GM23338 (cell line): ENCODE measurements around the gene CNDP1. TPM values are rescaled to one million over a fixed set of nuclear protein-coding genes. Genes with fewer than 3 reads are reported as not detected.

ENCODE experiments used
- ATAC-seq: fragments of 200-7000 bp; cut with Tn5 transposase; 3 replicates; pipeline ENCODE4 v1.9.1; 2020
- DNase-seq: peaks from one replicate; pipeline ENCODE4 v3.0.0-alpha.2; 2015; ENCODE audit warnings: low spot score
- H2AFZ ChIP-seq: fragments of 200-600 bp; sonication (generic); 2 replicates; pipeline ENCODE4 v1.8.0; 2016; ENCODE audit warnings: antibody characterized with exemption, mild to moderate bottlenecking, moderate library complexity
- H3F3A ChIP-seq: fragments of 200-600 bp; sonication (generic); replicated peaks from 2 replicates; pipeline ENCODE4 v1.8.0; 2017; ENCODE audit warnings: antibody characterized with exemption, mixed run types, low read depth
- H3K27ac ChIP-seq: fragments of 200-600 bp; sonication (generic); 2 replicates; pipeline ENCODE4 v1.6.1; 2016; ENCODE audit warnings: low read depth
- H3K27me3 ChIP-seq: fragments of 200-600 bp; sonication (generic); 2 replicates; pipeline ENCODE4 v1.8.0; 2016; ENCODE audit warnings: mild to moderate bottlenecking, mixed run types, moderate library complexity; ENCODE audit not compliant: insufficient read depth
- H3K36me3 ChIP-seq: fragments of 200-600 bp; sonication (generic); 2 replicates; pipeline ENCODE4 v1.8.0; 2016; ENCODE audit warnings: mild to moderate bottlenecking; ENCODE audit not compliant: insufficient read depth
- H3K4me1 ChIP-seq: fragments of 200-600 bp; sonication (generic); 2 replicates; pipeline ENCODE4 v1.8.0; 2016; ENCODE audit warnings: mild to moderate bottlenecking, moderate library complexity; ENCODE audit not compliant: insufficient read depth
- H3K4me2 ChIP-seq: fragments of 200-600 bp; sonication (generic); 2 replicates; pipeline ENCODE4 v1.7.1; 2017; ENCODE audit warnings: mixed run types
- H3K4me3 ChIP-seq: fragments of 200-600 bp; sonication (generic); 2 replicates; pipeline ENCODE4 v1.6.1; 2016; ENCODE audit warnings: mixed run types
- H3K79me2 ChIP-seq: fragments of 200-600 bp; sonication (generic); replicated peaks from 2 replicates; pipeline ENCODE4 v1.8.0; 2017; ENCODE audit warnings: mild to moderate bottlenecking; ENCODE audit not compliant: insufficient read depth
- H3K9me2 ChIP-seq: fragments of 200-600 bp; sonication (generic); 2 replicates; pipeline ENCODE4 v1.8.0; 2017; ENCODE audit not compliant: insufficient read depth
- H4K20me1 ChIP-seq: fragments of 200-600 bp; sonication (generic); replicated peaks from 2 replicates; pipeline ENCODE4 v1.8.0; 2017; ENCODE audit warnings: mild to moderate bottlenecking; ENCODE audit not compliant: insufficient read depth
- H3K27ac Mint-ChIP-seq: 2 replicates; pipeline ENCODE4 v1.8.0; 2020; ENCODE audit warnings: inconsistent platforms, mild to moderate bottlenecking, moderate library complexity, mixed read lengths
- H3K27me3 Mint-ChIP-seq: 3 replicates; pipeline ENCODE4 v1.8.0; 2022; ENCODE audit warnings: low read depth, mild to moderate bottlenecking, moderate library complexity, mixed read lengths, inconsistent platforms; ENCODE audit not compliant: insufficient read depth, poor library complexity
- H3K36me3 Mint-ChIP-seq: 3 replicates; pipeline ENCODE4 v1.8.0; 2021; ENCODE audit warnings: low read depth, mild to moderate bottlenecking, inconsistent platforms, moderate library complexity, mixed read lengths
- H3K4me1 Mint-ChIP-seq: 3 replicates; pipeline ENCODE4 v1.8.0; 2020; ENCODE audit warnings: mild to moderate bottlenecking, inconsistent platforms, mixed read lengths
- H3K4me3 Mint-ChIP-seq: 3 replicates; pipeline ENCODE4 v1.8.0; 2021; ENCODE audit warnings: moderate library complexity, mild to moderate bottlenecking, inconsistent platforms, mixed read lengths
- H3K9me3 Mint-ChIP-seq: 3 replicates; pipeline ENCODE4 v1.8.0; 2020; ENCODE audit warnings: moderate library complexity, mild to moderate bottlenecking, inconsistent platforms, mixed read lengths
- CREB1 ChIP-seq: fragments of 250-450 bp; sonication (Bioruptor Pico); IDR thresholded peaks from 2 replicates; pipeline ENCODE4 v1.5.0; 2020; ENCODE audit warnings: low read depth, mild to moderate bottlenecking, moderate library complexity
- EZH2 ChIP-seq: fragments of 200-600 bp; sonication (generic); IDR thresholded peaks from one replicate; pipeline ENCODE4 v1.8.0; 2017; ENCODE audit warnings: antibody characterized with exemption, mild to moderate bottlenecking, low read depth; ENCODE audit not compliant: unreplicated experiment
- EZH2phosphoT487 ChIP-seq: fragments of 200-600 bp; sonication (generic); IDR thresholded peaks from one replicate; pipeline ENCODE4 v1.8.1; 2018; ENCODE audit warnings: antibody characterized with exemption; ENCODE audit not compliant: unreplicated experiment
- JUNB ChIP-seq: IDR thresholded peaks from one replicate; pipeline ENCODE4 v1.6.1; 2016; ENCODE audit warnings: antibody characterized with exemption; ENCODE audit not compliant: unreplicated experiment
- NANOG ChIP-seq: IDR thresholded peaks from 2 replicates; pipeline ENCODE4 v1.6.1; 2016; ENCODE audit warnings: antibody characterized with exemption, borderline replicate concordance
- POLR2AphosphoS5 ChIP-seq: IDR thresholded peaks from 2 replicates; pipeline ENCODE4 v1.6.1; 2016; ENCODE audit warnings: antibody characterized with exemption, low read depth
- STAT1 ChIP-seq: IDR thresholded peaks from one replicate; pipeline ENCODE4 v1.6.1; 2016; ENCODE audit warnings: antibody characterized with exemption; ENCODE audit not compliant: unreplicated experiment
- ZNF114 ChIP-seq: fragments of 250-450 bp; sonication (Bioruptor Pico); IDR thresholded peaks from 2 replicates; pipeline ENCODE4 v1.5.0; 2020; ENCODE audit warnings: mild to moderate bottlenecking, moderate library complexity
- ZNF331 ChIP-seq: fragments of 250-450 bp; sonication (Bioruptor Pico); IDR thresholded peaks from 2 replicates; pipeline ENCODE4 v1.5.0; 2020; ENCODE audit warnings: low read depth, mild to moderate bottlenecking, moderate library complexity
- polyA plus RNA-seq: library from polyadenylated mRNA; unstranded; fragments of >200 nt; fragmentation: Nextera tagmentation; extraction: Ambion mirVana; gene quantifications from 2 replicates; pipeline ENCODE4 v1.2.1, GENCODE V29; 2016
- total RNA-seq: library from RNA; depleted of rRNA; stranded (reverse); fragments of >200 nt; shearing (Covaris generic); gene quantifications from 2 replicates; pipeline ENCODE4 v1.2.3, GENCODE V29; 2014
- TF ChIP-seq, protein P1 (sequence below): IDR thresholded peaks from 2 replicates; pipeline ENCODE4 v1.6.1; 2016; ENCODE audit warnings: antibody characterized with exemption
- TF ChIP-seq, protein P2 (sequence below): IDR thresholded peaks from one replicate; pipeline ENCODE4 v1.6.1; 2018; ENCODE audit warnings: antibody characterized with exemption; ENCODE audit not compliant: unreplicated experiment
- TF ChIP-seq, protein P3 (sequence below), 2 experiments: fragments of 200-600 bp in 1 of 2; sonication (generic) in 1 of 2; conservative IDR thresholded peaks; 2 replicates each; pipeline versions ENCODE4 v1.5.1 to v1.6.1; 2016 to 2017; ENCODE audit warnings: antibody characterized with exemption in 2 of 2, low read depth in 2 of 2, mild to moderate bottlenecking in 2 of 2, moderate library complexity in 1 of 2
- TF ChIP-seq, protein P4 (sequence below): fragments of 250-450 bp; sonication (Bioruptor Pico); IDR thresholded peaks from 2 replicates; pipeline ENCODE4 v1.5.0; 2020; ENCODE audit warnings: mild to moderate bottlenecking, moderate library complexity

Gene CNDP1
- total and polyA plus RNA-seq, 2 experiments from 2014 or later = 0.03 to 0.11 TPM

DNA sequence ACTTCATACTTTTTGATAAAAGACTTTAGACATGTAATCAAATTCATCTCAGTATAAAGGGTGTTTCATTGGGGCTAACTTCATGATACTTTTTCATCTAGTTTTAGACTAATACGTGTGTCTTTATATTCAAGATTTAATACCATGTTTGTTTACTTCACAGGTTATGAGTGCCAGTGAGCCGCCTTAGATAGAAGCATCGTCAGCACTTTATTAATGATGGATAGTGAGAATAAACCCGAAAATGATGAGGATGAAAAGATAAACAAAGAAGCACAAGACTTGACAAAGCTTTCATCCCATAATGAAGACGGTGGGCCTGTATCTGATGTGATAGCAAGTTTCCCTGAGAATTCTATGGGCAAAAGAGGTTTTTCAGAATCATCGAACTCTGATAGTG, 96.5 kb downstream of the CNDP1 start:
- no peak for DNase-seq
- Mint-ChIP-seq H3K4me1 (peaks cover 14% of the 10 kb centered on the region), H3K36me3 (no peaks in the 10 kb centered on the region), H3K27ac (no peak overlapping the region), H3K4me3 (no peak overlapping the region), H3K9me3 (no peaks in the 10 kb centered on the region), H3K27me3 (no peaks in the 10 kb centered on the region)
- no peaks in the 10 kb centered on the region for H3F3A ChIP-seq
- no peak overlapping the region for H3K4me3 ChIP-seq
- H3K79me2 ChIP-seq = peaks cover 11% of the 10 kb centered on the region
- TF ChIP-seq STAT1 (no peak), NANOG (no peak), JUNB (no peak), ZNF331 (no peak), EZH2 (no peak), ZNF114 (CRISPR knock-in tag) (no peak), CREB1 (CRISPR knock-in tag) (no peak), EZH2phosphoT487 (no peak), POLR2AphosphoS5 (no peak)
- TF ChIP-seq, protein P1, sequence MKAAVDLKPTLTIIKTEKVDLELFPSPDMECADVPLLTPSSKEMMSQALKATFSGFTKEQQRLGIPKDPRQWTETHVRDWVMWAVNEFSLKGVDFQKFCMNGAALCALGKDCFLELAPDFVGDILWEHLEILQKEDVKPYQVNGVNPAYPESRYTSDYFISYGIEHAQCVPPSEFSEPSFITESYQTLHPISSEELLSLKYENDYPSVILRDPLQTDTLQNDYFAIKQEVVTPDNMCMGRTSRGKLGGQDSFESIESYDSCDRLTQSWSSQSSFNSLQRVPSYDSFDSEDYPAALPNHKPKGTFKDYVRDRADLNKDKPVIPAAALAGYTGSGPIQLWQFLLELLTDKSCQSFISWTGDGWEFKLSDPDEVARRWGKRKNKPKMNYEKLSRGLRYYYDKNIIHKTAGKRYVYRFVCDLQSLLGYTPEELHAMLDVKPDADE = no peak
- TF ChIP-seq, protein P2, sequence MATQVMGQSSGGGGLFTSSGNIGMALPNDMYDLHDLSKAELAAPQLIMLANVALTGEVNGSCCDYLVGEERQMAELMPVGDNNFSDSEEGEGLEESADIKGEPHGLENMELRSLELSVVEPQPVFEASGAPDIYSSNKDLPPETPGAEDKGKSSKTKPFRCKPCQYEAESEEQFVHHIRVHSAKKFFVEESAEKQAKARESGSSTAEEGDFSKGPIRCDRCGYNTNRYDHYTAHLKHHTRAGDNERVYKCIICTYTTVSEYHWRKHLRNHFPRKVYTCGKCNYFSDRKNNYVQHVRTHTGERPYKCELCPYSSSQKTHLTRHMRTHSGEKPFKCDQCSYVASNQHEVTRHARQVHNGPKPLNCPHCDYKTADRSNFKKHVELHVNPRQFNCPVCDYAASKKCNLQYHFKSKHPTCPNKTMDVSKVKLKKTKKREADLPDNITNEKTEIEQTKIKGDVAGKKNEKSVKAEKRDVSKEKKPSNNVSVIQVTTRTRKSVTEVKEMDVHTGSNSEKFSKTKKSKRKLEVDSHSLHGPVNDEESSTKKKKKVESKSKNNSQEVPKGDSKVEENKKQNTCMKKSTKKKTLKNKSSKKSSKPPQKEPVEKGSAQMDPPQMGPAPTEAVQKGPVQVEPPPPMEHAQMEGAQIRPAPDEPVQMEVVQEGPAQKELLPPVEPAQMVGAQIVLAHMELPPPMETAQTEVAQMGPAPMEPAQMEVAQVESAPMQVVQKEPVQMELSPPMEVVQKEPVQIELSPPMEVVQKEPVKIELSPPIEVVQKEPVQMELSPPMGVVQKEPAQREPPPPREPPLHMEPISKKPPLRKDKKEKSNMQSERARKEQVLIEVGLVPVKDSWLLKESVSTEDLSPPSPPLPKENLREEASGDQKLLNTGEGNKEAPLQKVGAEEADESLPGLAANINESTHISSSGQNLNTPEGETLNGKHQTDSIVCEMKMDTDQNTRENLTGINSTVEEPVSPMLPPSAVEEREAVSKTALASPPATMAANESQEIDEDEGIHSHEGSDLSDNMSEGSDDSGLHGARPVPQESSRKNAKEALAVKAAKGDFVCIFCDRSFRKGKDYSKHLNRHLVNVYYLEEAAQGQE = no peak
- TF ChIP-seq, protein P3, sequence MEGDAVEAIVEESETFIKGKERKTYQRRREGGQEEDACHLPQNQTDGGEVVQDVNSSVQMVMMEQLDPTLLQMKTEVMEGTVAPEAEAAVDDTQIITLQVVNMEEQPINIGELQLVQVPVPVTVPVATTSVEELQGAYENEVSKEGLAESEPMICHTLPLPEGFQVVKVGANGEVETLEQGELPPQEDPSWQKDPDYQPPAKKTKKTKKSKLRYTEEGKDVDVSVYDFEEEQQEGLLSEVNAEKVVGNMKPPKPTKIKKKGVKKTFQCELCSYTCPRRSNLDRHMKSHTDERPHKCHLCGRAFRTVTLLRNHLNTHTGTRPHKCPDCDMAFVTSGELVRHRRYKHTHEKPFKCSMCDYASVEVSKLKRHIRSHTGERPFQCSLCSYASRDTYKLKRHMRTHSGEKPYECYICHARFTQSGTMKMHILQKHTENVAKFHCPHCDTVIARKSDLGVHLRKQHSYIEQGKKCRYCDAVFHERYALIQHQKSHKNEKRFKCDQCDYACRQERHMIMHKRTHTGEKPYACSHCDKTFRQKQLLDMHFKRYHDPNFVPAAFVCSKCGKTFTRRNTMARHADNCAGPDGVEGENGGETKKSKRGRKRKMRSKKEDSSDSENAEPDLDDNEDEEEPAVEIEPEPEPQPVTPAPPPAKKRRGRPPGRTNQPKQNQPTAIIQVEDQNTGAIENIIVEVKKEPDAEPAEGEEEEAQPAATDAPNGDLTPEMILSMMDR (conservative IDR thresholded peaks at IDR 0.05; ENCODE audit: low read depth in 2 of 2) = no peak
- TF ChIP-seq, protein P4, sequence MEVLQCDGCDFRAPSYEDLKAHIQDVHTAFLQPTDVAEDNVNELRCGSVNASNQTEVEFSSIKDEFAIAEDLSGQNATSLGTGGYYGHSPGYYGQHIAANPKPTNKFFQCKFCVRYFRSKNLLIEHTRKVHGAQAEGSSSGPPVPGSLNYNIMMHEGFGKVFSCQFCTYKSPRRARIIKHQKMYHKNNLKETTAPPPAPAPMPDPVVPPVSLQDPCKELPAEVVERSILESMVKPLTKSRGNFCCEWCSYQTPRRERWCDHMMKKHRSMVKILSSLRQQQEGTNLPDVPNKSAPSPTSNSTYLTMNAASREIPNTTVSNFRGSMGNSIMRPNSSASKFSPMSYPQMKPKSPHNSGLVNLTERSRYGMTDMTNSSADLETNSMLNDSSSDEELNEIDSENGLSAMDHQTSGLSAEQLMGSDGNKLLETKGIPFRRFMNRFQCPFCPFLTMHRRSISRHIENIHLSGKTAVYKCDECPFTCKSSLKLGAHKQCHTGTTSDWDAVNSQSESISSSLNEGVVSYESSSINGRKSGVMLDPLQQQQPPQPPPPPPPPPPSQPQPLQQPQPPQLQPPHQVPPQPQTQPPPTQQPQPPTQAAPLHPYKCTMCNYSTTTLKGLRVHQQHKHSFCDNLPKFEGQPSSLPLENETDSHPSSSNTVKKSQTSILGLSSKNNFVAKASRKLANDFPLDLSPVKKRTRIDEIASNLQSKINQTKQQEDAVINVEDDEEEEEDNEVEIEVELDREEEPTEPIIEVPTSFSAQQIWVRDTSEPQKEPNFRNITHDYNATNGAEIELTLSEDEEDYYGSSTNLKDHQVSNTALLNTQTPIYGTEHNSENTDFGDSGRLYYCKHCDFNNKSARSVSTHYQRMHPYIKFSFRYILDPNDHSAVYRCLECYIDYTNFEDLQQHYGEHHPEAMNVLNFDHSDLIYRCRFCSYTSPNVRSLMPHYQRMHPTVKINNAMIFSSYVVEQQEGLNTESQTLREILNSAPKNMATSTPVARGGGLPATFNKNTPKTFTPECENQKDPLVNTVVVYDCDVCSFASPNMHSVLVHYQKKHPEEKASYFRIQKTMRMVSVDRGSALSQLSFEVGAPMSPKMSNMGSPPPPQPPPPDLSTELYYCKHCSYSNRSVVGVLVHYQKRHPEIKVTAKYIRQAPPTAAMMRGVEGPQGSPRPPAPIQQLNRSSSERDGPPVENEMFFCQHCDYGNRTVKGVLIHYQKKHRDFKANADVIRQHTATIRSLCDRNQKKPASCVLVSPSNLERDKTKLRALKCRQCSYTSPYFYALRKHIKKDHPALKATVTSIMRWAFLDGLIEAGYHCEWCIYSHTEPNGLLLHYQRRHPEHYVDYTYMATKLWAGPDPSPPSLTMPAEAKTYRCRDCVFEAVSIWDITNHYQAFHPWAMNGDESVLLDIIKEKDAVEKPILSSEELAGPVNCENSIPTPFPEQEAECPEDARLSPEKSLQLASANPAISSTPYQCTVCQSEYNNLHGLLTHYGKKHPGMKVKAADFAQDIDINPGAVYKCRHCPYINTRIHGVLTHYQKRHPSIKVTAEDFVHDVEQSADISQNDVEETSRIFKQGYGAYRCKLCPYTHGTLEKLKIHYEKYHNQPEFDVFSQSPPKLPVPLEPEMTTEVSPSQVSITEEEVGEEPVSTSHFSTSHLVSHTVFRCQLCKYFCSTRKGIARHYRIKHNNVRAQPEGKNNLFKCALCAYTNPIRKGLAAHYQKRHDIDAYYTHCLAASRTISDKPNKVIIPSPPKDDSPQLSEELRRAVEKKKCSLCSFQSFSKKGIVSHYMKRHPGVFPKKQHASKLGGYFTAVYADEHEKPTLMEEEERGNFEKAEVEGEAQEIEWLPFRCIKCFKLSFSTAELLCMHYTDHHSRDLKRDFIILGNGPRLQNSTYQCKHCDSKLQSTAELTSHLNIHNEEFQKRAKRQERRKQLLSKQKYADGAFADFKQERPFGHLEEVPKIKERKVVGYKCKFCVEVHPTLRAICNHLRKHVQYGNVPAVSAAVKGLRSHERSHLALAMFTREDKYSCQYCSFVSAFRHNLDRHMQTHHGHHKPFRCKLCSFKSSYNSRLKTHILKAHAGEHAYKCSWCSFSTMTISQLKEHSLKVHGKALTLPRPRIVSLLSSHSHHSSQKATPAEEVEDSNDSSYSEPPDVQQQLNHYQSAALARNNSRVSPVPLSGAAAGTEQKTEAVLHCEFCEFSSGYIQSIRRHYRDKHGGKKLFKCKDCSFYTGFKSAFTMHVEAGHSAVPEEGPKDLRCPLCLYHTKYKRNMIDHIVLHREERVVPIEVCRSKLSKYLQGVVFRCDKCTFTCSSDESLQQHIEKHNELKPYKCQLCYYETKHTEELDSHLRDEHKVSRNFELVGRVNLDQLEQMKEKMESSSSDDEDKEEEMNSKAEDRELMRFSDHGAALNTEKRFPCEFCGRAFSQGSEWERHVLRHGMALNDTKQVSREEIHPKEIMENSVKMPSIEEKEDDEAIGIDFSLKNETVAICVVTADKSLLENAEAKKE (CRISPR knock-in tag) = no peak
- H3K36me3 ChIP-seq = no peaks in the 10 kb centered on the region
- no peaks in the 10 kb centered on the region for H3K9me2 ChIP-seq
- peaks cover 5% of the 10 kb centered on the region; the same call in 1 of the 2 replicates for H3K4me1 ChIP-seq
- H3K4me2 ChIP-seq = no peak overlapping the region
- H3K27me3 ChIP-seq = no peaks in the 10 kb centered on the region
- H4K20me1 ChIP-seq = no peaks in the 10 kb centered on the region
- no peak for ATAC-seq
- no peak overlapping the region for H3K27ac ChIP-seq
- H2AFZ ChIP-seq = no peak overlapping the region
